ENCODE results near the gene TOM1L2. TPM values are rescaled to one million over a fixed set of nuclear protein-coding genes. Genes with fewer than 3 reads are reported as not detected.

Gene TOM1L2
- polyA plus RNA-seq, 1 donor from 2014 or later = 40.9 TPM

- Histone ChIP-seq H3K27me3 (ENCODE audit: insufficient read depth, low read depth, low read length) (no peaks in the 10 kb centered on the region), H3K9me3 (ENCODE audit: low read length) (no peaks in the 10 kb centered on the region), H3F3A (ENCODE audit: insufficient read depth, low read length, poor library complexity, severe bottlenecking) (no peaks in the 10 kb centered on the region), H3K27ac (ENCODE audit: low read length) (no peak overlapping the region), H3K4me2 (ENCODE audit: low read length) (no peak overlapping the region), H3K9ac (ENCODE audit: low read length) (no peak overlapping the region), H2AFZ (ENCODE audit: low read depth, low read length) (no peak overlapping the region), H3K4me3 (ENCODE audit: low read length) (no peak overlapping the region), H3K79me2 (replicated peaks; ENCODE audit: insufficient read depth, low read length) (no peaks in the 10 kb centered on the region), H3K36me3 (ENCODE audit: insufficient read depth, low read length) (no peaks in the 10 kb centered on the region), H3K9me2 (ENCODE audit: insufficient read depth, low read length) (no peaks in the 10 kb centered on the region), H4K20me1 (ENCODE audit: insufficient read depth) (no peaks in the 10 kb centered on the region)
- TF ChIP-seq EZH2 (IDR thresholded peaks at IDR 0.05; ENCODE audit: borderline replicate concordance, insufficient read depth, low read length, poor library complexity, severe bottlenecking) (no peak), EP300 (conservative IDR thresholded peaks at IDR 0.05; ENCODE audit: poor library complexity, severe bottlenecking) (no peak), RAD21 (conservative IDR thresholded peaks at IDR 0.05) (no peak), REST (IDR thresholded peaks at IDR 0.05; ENCODE audit: borderline replicate concordance) (no peak), CTCF (IDR thresholded peaks at IDR 0.05; ENCODE audit: poor library complexity, severe bottlenecking) (no peak), SMC3 (conservative IDR thresholded peaks at IDR 0.05; ENCODE audit: poor library complexity) (no peak), POLR2AphosphoS5 (IDR thresholded peaks at IDR 0.05) (no peak), TAF1 (IDR thresholded peaks at IDR 0.05; ENCODE audit: low read depth) (no peak), MXI1 (conservative IDR thresholded peaks at IDR 0.05; ENCODE audit: poor library complexity, severe bottlenecking) (no peak)
Observed at GRCh38 chr17:17872547-17873345, 99.5 kb downstream of the TOM1L2 start.

- H3K4me2 ChIP-seq (ENCODE audit: low read length) = no peak overlapping the region
- no peak overlapping the region for H3K9ac ChIP-seq (ENCODE audit: low read length)
- H3F3A ChIP-seq (ENCODE audit: insufficient read depth, low read length, poor library complexity, severe bottlenecking) = peaks cover 4% of the 10 kb centered on the region
- H4K20me1 ChIP-seq (ENCODE audit: insufficient read depth) = no peaks in the 10 kb centered on the region
- no peak for TF ChIP-seq REST (IDR thresholded peaks at IDR 0.05; ENCODE audit: borderline replicate concordance)
- no peak for TF ChIP-seq EP300 (conservative IDR thresholded peaks at IDR 0.05; ENCODE audit: poor library complexity, severe bottlenecking)
- TF ChIP-seq CTCF (IDR thresholded peaks at IDR 0.05; ENCODE audit: poor library complexity, severe bottlenecking) = no peak
- TF ChIP-seq RAD21 (conservative IDR thresholded peaks at IDR 0.05) = no peak
- TF ChIP-seq POLR2AphosphoS5 (IDR thresholded peaks at IDR 0.05) = no peak
- no peak for TF ChIP-seq EZH2 (IDR thresholded peaks at IDR 0.05; ENCODE audit: borderline replicate concordance, insufficient read depth, low read length, poor library complexity, severe bottlenecking)
- no peak for TF ChIP-seq SMC3 (conservative IDR thresholded peaks at IDR 0.05; ENCODE audit: poor library complexity)
- no peak for TF ChIP-seq MXI1 (conservative IDR thresholded peaks at IDR 0.05; ENCODE audit: poor library complexity, severe bottlenecking)
- TF ChIP-seq TAF1 (IDR thresholded peaks at IDR 0.05; ENCODE audit: low read depth) = no peak
- no peak overlapping the region for H3K4me3 ChIP-seq (ENCODE audit: low read length)
- no peaks in the 10 kb centered on the region for H3K79me2 ChIP-seq (replicated peaks; ENCODE audit: insufficient read depth, low read length)
- H3K27ac ChIP-seq (ENCODE audit: low read length) = no peak overlapping the region
- no peaks in the 10 kb centered on the region for H3K36me3 ChIP-seq (ENCODE audit: insufficient read depth, low read length)
- H3K9me3 ChIP-seq (ENCODE audit: low read length) = no peaks in the 10 kb centered on the region
- no peaks in the 10 kb centered on the region for H3K9me2 ChIP-seq (ENCODE audit: insufficient read depth, low read length)
- H2AFZ ChIP-seq (ENCODE audit: low read depth, low read length) = no peak overlapping the region
- no peaks in the 10 kb centered on the region for H3K27me3 ChIP-seq (ENCODE audit: insufficient read depth, low read depth, low read length)
Observed at GRCh38 chr17:17871913-17872312, 100.3 kb downstream of the TOM1L2 start.

Measured in neural cell (in vitro differentiated cells).